Breast epithelium (tissue), 3 donors: ENCODE data around the gene PBX4.

ENCODE experiments used
- CTCF ChIP-seq, 3 donors: fragments of 450-650 bp; IDR thresholded peaks; one replicate each; pipeline ENCODE4 v1.5.1; 2016 to 2017; ENCODE audit warnings: antibody characterized with exemption in 3 of 3, mild to moderate bottlenecking in 3 of 3, moderate library complexity in 3 of 3
- POLR2AphosphoS5 ChIP-seq, 3 donors: sonication (generic); formaldehyde crosslinking; IDR thresholded peaks; one replicate each; pipeline ENCODE4 v1.6.1; 2017; ENCODE audit warnings: antibody characterized with exemption in 3 of 3

- TF ChIP-seq POLR2AphosphoS5 (IDR thresholded peaks at IDR 0.05) (no peak), CTCF (IDR thresholded peaks at IDR 0.05) (peak in 2 of 3 donors; percentile 15 to 17)
These were observed 80.3 kb downstream of the PBX4 start, which contains the start of gene CILP2 for GRCh38 chr19:19538061-19538784.
